Esophagus muscularis mucosa (tissue), 4 donors: ENCODE data around the gene ZFYVE1. TPM values are rescaled to one million over a fixed set of nuclear protein-coding genes. Genes with fewer than 3 reads are reported as not detected.
"Not testable (repeated sequence)": the region's sequence is repeated elsewhere in the genome, so short reads cannot be mapped to it uniquely, and the experiment has no call there.

Experiments used
- DNase-seq: peaks from one replicate; pipeline ENCODE4 v3.0.0-alpha.2; 2017; ENCODE audit errors: extremely low spot score
- H3K27ac ChIP-seq, 4 donors: fragments of 200-600 bp; sonication (generic); replicated peaks in 1 of 4; 1 replicate in 3 of 4; 2 replicates in 1 of 4; pipeline ENCODE4 v1.5.1; 2016 to 2019; ENCODE audit warnings: mild to moderate bottlenecking in 1 of 4
- H3K27me3 ChIP-seq, 4 donors: fragments of 200-600 bp; sonication (generic); one replicate each; pipeline versions ENCODE4 v1.5.1 to v1.6.0; 2016 to 2019
- H3K36me3 ChIP-seq, 4 donors: fragments of 200-600 bp; sonication (generic); one replicate each; pipeline ENCODE4 v1.5.1; 2016 to 2019
- H3K4me1 ChIP-seq, 4 donors: fragments of 200-600 bp; sonication (generic); one replicate each; pipeline ENCODE4 v1.5.1; 2016 to 2019
- H3K4me3 ChIP-seq, 4 donors: fragments of 200-600 bp; sonication (generic); 1 replicate in 2 of 4; 2 replicates in 2 of 4; pipeline ENCODE4 v1.5.1; 2016 to 2019; ENCODE audit warnings: mild to moderate bottlenecking in 4 of 4, moderate library complexity in 1 of 4
- H3K9me3 ChIP-seq, 4 donors: fragments of 200-600 bp; sonication (generic); 1 replicate in 3 of 4; 2 replicates in 1 of 4; pipeline ENCODE4 v1.5.1; 2016 to 2019
- EP300 ChIP-seq: sonication (generic); formaldehyde crosslinking; IDR thresholded peaks from one replicate; pipeline ENCODE4 v1.6.1; 2017; ENCODE audit warnings: antibody characterized with exemption
- POLR2A ChIP-seq: fragments of 450-650 bp; IDR thresholded peaks from one replicate; pipeline ENCODE4 v1.6.1; 2017; ENCODE audit warnings: antibody characterized with exemption, moderate library complexity, mild to moderate bottlenecking, low read depth
- POLR2AphosphoS5 ChIP-seq, 2 donors: sonication (generic); formaldehyde crosslinking; IDR thresholded peaks; one replicate each; pipeline ENCODE4 v1.6.1; 2017; ENCODE audit warnings: antibody characterized with exemption in 2 of 2
- WGBS: methylation state at CpG from one replicate; pipeline ENCODE4 v1.1.5; 2018; 5-methylcytosine and 5-hydroxymethylcytosine counted together
- intact Hi-C: fragments of 100-400 bp; cut with DNase I; formaldehyde crosslinking; loops from one replicate; pipeline ENCODE4 v1.15.1; 2023
- total RNA-seq, 4 donors: library from RNA; depleted of rRNA; stranded (reverse); fragments of >200 nt; gene quantifications; one replicate each; pipeline versions ENCODE4 v1.1.0 to v1.2.1, GENCODE V29; 2016
- TF ChIP-seq, protein P1 (sequence below), 3 experiments: fragments of 200-600 bp in 2 of 3; fragments of 450-650 bp in 1 of 3; sonication (generic) in 2 of 3; IDR thresholded peaks; one replicate each; pipeline ENCODE4 v1.5.1; 2017 to 2019; ENCODE audit warnings: antibody characterized with exemption in 3 of 3, mild to moderate bottlenecking in 2 of 3, moderate library complexity in 1 of 3

ZFYVE1 gene
- total RNA-seq, 4 donors from 2014 or later, result 18.4 to 26.6 (median 24.1) TPM

DNA sequence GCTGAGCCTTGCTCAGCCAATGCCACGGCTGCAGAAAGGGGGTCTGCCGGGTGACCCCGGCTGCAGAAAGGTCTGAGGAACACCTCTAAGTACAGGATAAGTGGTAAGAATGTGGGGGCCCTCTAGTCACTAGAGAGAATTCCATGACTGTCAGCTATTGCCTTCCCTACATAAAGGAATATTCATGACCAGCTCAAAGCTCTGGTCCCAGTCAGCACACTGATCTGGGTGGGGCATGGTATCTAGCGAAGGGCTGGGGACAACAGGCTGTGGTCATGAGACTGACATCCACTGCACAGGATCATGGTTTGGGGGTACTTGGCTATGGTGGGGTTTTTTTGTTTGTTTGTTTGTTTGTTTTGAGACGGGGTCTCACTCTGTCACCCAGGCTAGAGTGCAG is 58.6 kb downstream of the ZFYVE1 start:
- WGBS, result 96% methylated on average over 5 of the region's 5 CpGs
- Histone ChIP-seq H3K4me3 (no peak overlapping the region), H3K36me3 (peaks cover 36 to 64% (median 55%) of the 10 kb centered on the region in 4 donors), H3K4me1 (no peaks in the 10 kb centered on the region), H3K9me3 (no peaks in the 10 kb centered on the region), H3K27me3 (no peaks in the 10 kb centered on the region), H3K27ac (no peak overlapping the region)
- no peak for DNase-seq
- intact Hi-C loops, result no loop called here
- TF ChIP-seq POLR2AphosphoS5 (IDR thresholded peaks at IDR 0.05), result no peak

DNA sequence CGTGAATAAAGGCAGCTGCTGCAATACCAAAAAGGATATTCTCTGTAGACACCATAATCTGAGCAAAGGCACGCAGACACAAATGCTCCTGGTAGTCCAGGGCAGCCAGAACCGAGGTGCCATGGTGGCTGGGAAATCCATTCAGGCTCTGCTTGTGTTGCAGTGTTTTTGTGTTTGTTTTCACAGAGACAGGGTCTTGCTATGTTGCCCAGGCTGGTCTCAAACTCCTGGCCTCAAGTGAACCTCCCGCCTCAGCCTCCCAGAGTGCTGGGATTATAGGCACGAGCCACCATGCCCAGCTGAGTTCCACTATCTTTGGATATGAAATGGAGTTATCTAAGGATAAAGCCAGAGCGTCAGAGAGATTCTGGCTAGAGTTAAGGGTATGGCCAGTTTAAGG is 60.9 kb downstream of the ZFYVE1 start:
- no peak for TF ChIP-seq EP300
- TF ChIP-seq, protein P1, sequence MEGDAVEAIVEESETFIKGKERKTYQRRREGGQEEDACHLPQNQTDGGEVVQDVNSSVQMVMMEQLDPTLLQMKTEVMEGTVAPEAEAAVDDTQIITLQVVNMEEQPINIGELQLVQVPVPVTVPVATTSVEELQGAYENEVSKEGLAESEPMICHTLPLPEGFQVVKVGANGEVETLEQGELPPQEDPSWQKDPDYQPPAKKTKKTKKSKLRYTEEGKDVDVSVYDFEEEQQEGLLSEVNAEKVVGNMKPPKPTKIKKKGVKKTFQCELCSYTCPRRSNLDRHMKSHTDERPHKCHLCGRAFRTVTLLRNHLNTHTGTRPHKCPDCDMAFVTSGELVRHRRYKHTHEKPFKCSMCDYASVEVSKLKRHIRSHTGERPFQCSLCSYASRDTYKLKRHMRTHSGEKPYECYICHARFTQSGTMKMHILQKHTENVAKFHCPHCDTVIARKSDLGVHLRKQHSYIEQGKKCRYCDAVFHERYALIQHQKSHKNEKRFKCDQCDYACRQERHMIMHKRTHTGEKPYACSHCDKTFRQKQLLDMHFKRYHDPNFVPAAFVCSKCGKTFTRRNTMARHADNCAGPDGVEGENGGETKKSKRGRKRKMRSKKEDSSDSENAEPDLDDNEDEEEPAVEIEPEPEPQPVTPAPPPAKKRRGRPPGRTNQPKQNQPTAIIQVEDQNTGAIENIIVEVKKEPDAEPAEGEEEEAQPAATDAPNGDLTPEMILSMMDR (IDR thresholded peaks at IDR 0.05), result no peak
- no peak for TF ChIP-seq POLR2AphosphoS5 (IDR thresholded peaks at IDR 0.05)
- no peak for TF ChIP-seq POLR2A
- peaks cover 20 to 50% (median 39%) of the 10 kb centered on the region in 4 donors for H3K36me3 ChIP-seq
- H3K4me1 ChIP-seq, result no peaks in the 10 kb centered on the region
- WGBS, result 100% methylated on average over 3 of the region's 6 CpGs
- no peak for DNase-seq
- intact Hi-C loops, result no loop called here
- no peak overlapping the region for H3K4me3 ChIP-seq
- H3K27me3 ChIP-seq, result no peaks in the 10 kb centered on the region
- no peak overlapping the region for H3K27ac ChIP-seq
- no peaks in the 10 kb centered on the region for H3K9me3 ChIP-seq

DNA sequence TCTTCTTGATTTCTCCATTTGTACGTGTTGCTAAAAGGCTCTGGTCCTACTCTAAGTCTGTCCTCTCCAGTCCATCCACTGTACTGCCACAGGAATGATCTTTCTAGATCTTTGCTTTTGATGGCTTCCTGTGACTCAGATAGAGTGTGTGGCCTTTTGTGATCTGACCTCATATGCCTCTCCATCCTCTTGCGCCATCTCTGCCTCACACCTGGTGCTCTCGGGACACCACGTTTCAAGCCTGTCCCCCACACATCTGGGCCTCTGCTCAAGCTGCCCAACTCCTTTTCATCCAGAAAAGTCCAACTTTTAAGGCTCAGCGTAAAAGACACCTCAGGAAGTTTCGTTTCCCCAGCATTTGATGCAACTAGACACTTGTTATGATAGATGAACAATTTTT is 61.7 kb downstream of the ZFYVE1 start:
- H3K27me3 ChIP-seq, result no peaks in the 10 kb centered on the region
- intact Hi-C loops, result no loop called here
- no peaks in the 10 kb centered on the region for H3K4me1 ChIP-seq
- no peaks in the 10 kb centered on the region for H3K9me3 ChIP-seq
- DNase-seq, result no peak
- H3K27ac ChIP-seq, result no peak overlapping the region
- H3K36me3 ChIP-seq, result peaks cover 13 to 50% (median 37%) of the 10 kb centered on the region in 4 donors
- 84% methylated on average over 6 of the region's 6 CpGs for WGBS
- no peak for TF ChIP-seq POLR2A
- TF ChIP-seq, protein P1 (IDR thresholded peaks at IDR 0.05), result no peak
- no peak for TF ChIP-seq POLR2AphosphoS5 (IDR thresholded peaks at IDR 0.05)
- TF ChIP-seq EP300, result no peak
- no peak overlapping the region for H3K4me3 ChIP-seq

DNA sequence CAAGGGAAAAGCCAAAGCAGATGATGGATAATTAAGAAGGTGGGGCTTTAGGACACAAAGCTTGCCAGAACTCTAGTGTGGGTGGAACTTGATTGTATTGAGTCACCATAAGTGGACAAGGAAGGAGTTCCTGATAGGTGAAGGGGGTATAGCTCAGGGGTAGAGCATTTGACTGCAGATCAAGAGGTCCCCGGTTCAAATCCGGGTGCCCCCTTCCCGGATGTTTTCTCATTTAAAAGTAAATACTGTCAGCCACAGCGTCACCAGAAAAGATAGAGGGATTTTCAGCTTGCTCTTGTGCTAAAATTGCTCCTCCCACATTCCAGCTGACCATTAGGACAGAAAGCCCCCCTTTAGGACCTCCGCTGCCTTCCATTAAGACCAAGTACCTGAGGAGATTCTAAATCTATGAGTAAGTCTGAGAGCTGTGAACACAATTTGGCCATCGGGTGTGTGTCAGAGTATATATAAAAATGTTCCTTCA is 64.0 kb downstream of the ZFYVE1 start:
- H3K4me3 ChIP-seq, result no peak overlapping the region
- 66% methylated on average over 6 of the region's 6 CpGs for WGBS
- TF ChIP-seq, protein P1 (IDR thresholded peaks at IDR 0.05), result no peak
- TF ChIP-seq POLR2AphosphoS5 (IDR thresholded peaks at IDR 0.05) (no peak), POLR2A (no peak), EP300 (no peak)
- H3K36me3 ChIP-seq, result peaks cover 7 to 50% (median 35%) of the 10 kb centered on the region in 4 donors
- no peaks in the 10 kb centered on the region for H3K9me3 ChIP-seq
- H3K27me3 ChIP-seq, result no peaks in the 10 kb centered on the region
- no peak overlapping the region for H3K27ac ChIP-seq
- intact Hi-C loops, result no loop called here
- DNase-seq, result no peak
- no peaks in the 10 kb centered on the region for H3K4me1 ChIP-seq

DNA sequence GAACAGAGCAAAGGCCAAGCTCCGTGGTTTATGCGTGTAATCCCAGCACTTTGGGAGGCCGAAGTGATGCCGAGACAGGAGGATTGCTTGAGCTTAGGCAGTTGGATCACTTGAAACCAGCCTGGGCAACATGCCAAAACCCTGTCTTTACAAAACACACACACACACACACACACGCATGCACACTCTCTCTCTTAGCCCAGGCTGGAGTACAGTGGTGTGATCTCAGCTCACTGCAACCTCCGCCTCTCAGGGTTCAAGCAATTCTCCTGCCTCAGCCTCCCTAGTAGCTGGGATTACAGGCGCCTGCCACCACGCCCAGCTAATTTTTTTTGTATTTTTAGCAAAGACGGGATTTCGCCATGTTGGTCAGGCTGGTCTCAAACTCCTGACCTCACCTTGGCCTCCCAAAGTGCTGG is 64.6 kb downstream of the ZFYVE1 start:
- peaks cover 10 to 50% (median 38%) of the 10 kb centered on the region in 4 donors for H3K36me3 ChIP-seq
- H3K4me1 ChIP-seq, DNase-seq, H3K27ac ChIP-seq, intact Hi-C loops, H3K27me3 ChIP-seq, H3K4me3 ChIP-seq, H3K9me3 ChIP-seq: not testable (repeated sequence)
- WGBS, result 75% methylated on average over 9 of the region's 10 CpGs

DNA sequence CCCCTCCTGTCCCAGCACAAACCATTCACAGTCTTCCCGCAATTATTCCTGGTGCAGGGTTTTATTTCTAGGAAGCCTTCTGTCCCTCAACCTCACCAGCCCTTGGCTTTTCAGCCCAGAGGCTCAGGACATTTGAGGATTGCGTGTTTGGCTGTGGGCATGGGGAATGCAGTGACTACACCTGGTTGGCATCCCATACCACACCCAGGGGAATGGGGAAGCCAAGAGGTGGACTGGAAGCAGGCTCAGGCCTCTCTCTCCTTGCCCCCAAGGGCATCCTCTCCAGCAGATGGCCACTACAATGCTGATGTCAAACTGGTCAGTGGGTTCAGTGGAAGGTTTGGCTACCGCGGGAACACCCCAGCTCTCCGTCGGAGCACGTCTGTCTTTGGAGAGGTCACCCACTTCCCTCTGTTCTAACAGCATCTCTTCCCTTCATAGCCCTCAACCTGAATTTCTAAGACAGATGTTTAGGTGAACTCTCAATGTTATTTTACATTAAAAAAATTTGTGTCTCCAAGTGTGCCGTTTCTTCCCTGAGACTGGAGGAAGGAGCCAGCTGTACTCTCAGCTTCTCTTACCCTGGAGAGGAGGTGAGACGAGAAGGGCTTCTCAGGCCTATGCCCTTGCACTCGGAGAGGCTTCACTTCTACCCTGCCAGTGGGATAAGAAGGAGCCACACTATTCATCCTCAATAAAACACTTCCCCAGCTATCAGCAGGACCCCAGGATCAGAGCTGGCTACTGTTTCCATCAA is 65.1 kb downstream of the ZFYVE1 start:
- intact Hi-C loops, result no loop called here
- H3K4me3 ChIP-seq, result no peak overlapping the region
- H3K9me3 ChIP-seq, result no peaks in the 10 kb centered on the region
- no peaks in the 10 kb centered on the region for H3K27me3 ChIP-seq
- no peak for DNase-seq
- no peaks in the 10 kb centered on the region for H3K4me1 ChIP-seq
- TF ChIP-seq POLR2AphosphoS5 (IDR thresholded peaks at IDR 0.05), result no peak
- TF ChIP-seq POLR2A, result no peak
- TF ChIP-seq, protein P1 (IDR thresholded peaks at IDR 0.05), result no peak
- no peak overlapping the region for H3K27ac ChIP-seq
- peaks cover 16 to 51% (median 41%) of the 10 kb centered on the region in 4 donors for H3K36me3 ChIP-seq
- WGBS, result 80% methylated on average over 10 of the region's 10 CpGs

DNA sequence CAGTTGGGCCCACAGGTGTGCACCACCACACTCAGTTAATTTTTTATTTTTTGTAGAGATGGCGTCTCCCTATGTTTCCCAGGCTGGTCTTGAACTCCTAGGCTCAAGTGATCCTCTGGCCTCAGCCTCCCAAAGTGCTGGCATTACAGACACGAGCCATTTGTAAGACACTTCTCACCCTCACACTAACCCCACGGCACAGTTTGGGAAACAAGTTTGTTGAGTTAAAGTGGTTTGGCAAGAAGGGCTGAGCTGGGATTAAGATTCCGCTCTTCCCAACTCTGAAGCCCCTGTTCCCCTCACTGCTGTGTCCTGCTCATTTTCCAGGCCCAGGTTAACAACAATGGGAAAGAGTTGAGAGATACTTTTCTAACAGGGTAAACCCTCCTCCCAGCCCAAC is 65.9 kb downstream of the ZFYVE1 start:
- H3K27ac ChIP-seq, H3K4me1 ChIP-seq, H3K4me3 ChIP-seq, intact Hi-C loops, H3K27me3 ChIP-seq, DNase-seq, H3K9me3 ChIP-seq: not testable (repeated sequence)
- peaks cover 23 to 58% (median 48%) of the 10 kb centered on the region in 4 donors for H3K36me3 ChIP-seq
- 95% methylated on average over 4 of the region's 4 CpGs for WGBS
